Stomach (tissue), 9 donors: ENCODE results near the gene TNFRSF8. TPM values are rescaled to one million over a fixed set of nuclear protein-coding genes. Genes with fewer than 3 reads are reported as not detected.
A peak's percentile ranks its signal among the peaks of the same experiment; 100 is the strongest.

Experiments used
- DNase-seq, 2 donors: peaks; one replicate each; pipeline versions ENCODE4 v3.0.0 to v3.0.0-alpha.2; 2013 to 2019
- H3K27ac ChIP-seq, 5 donors: fragments of 200-600 bp in 4 of 5; sonication (generic) in 4 of 5; one replicate each; pipeline ENCODE4 v1.5.1; 2013 to 2019; ENCODE audit warnings: mild to moderate bottlenecking in 1 of 5, moderate library complexity in 1 of 5
- H3K27me3 ChIP-seq, 3 donors: fragments of 200-600 bp; sonication (generic); one replicate each; pipeline ENCODE4 v1.5.1; 2017 to 2019; ENCODE audit warnings: mixed run types in 1 of 3
- H3K36me3 ChIP-seq, 4 donors: fragments of 200-600 bp; sonication (generic); 1 replicate in 3 of 4; 2 replicates in 1 of 4; pipeline ENCODE4 v1.5.1; 2016 to 2019
- H3K4me1 ChIP-seq, 4 donors: fragments of 200-600 bp; sonication (generic); one replicate each; pipeline ENCODE4 v1.5.1; 2016 to 2019
- H3K4me3 ChIP-seq, 4 donors: fragments of 200-600 bp; sonication (generic) in 3 of 4; one replicate each; pipeline ENCODE4 v1.5.1; 2016 to 2019; ENCODE audit warnings: mild to moderate bottlenecking in 1 of 4
- H3K9me3 ChIP-seq, 4 donors: fragments of 200-600 bp; sonication (generic); one replicate each; pipeline ENCODE4 v1.5.1; 2016 to 2019
- CTCF ChIP-seq, 7 experiments: fragments of 450-650 bp in 4 of 7; fragments of 200-600 bp in 3 of 7; sonication (generic) in 3 of 7; IDR thresholded peaks; one replicate each; pipeline ENCODE4 v1.5.1; 2016 to 2019; ENCODE audit warnings: antibody characterized with exemption in 7 of 7, control low read depth in 2 of 7, mild to moderate bottlenecking in 1 of 7
- EP300 ChIP-seq: sonication (generic); formaldehyde crosslinking; IDR thresholded peaks from one replicate; pipeline ENCODE4 v1.6.1; 2017; ENCODE audit warnings: antibody characterized with exemption
- POLR2A ChIP-seq, 4 donors: fragments of 450-650 bp; IDR thresholded peaks; one replicate each; pipeline ENCODE4 v1.6.1; 2016; ENCODE audit warnings: antibody characterized with exemption in 4 of 4, control low read depth in 2 of 4, mild to moderate bottlenecking in 1 of 4, moderate library complexity in 1 of 4
- POLR2AphosphoS5 ChIP-seq, 3 donors: sonication (generic); formaldehyde crosslinking; IDR thresholded peaks; one replicate each; pipeline ENCODE4 v1.6.1; 2016; ENCODE audit warnings: antibody characterized with exemption in 3 of 3
- WGBS, 5 donors: extraction: QIAGEN DNeasy Blood & Tissue Kit in 3 of 5; methylation state at CpG; one replicate each; pipeline versions ENCODE4 v1.1.5 to v1.1.7; 2013 to 2018; 5-methylcytosine and 5-hydroxymethylcytosine counted together
- intact Hi-C: fragments of 100-400 bp; cut with DNase I; formaldehyde crosslinking; loops from one replicate; pipeline ENCODE4 v1.15.1; 2023; ENCODE audit warnings: low total_unique reads
- polyA plus RNA-seq, 3 donors: library from polyadenylated mRNA; stranded (reverse); fragments of 200-250 nt; gene quantifications; one replicate each; pipeline ENCODE4 v1.2.3, GENCODE V29; 2013
- total RNA-seq, 5 donors: library from RNA; depleted of rRNA; stranded (reverse); fragments of >200 nt; gene quantifications; one replicate each; pipeline versions ENCODE4 v1.1.0 to v1.2.3, GENCODE V29; 2014 to 2016
- donor health status: healthy with polysubstance abuse.
- donor health status: Bipolar disorder and iron deficiency.
- donor health status: healthy.

TNFRSF8 gene
- total and polyA plus RNA-seq, 8 donors: 0.18 to 2.1 (median 0.88) TPM; not detected in 2

GRCh38 chr1:12082988-12083387, 19.9 kb downstream of the TNFRSF8 start:
- Histone ChIP-seq H3K4me1 (peaks cover 0 to 8% (median 0%) of the 10 kb centered on the region in 4 donors), H3K36me3 (no peaks in the 10 kb centered on the region), H3K9me3 (peaks cover 0 to 9% (median 2%) of the 10 kb centered on the region in 4 donors), H3K27ac (no peak overlapping the region), H3K27me3 (peaks cover 0 to 23% (median 0%) of the 10 kb centered on the region in 3 donors), H3K4me3 (no peak overlapping the region)
- 90 to 98% (median 92%) methylated on average over 4 of the region's 4 CpGs for WGBS, 5 donors
- intact Hi-C loops: no loop called here
- no peak for DNase-seq
- TF ChIP-seq POLR2AphosphoS5 (IDR thresholded peaks at IDR 0.05) (no peak), POLR2A (IDR thresholded peaks at IDR 0.05) (no peak), EP300 (no peak), CTCF (IDR thresholded peaks at IDR 0.05) (no peak)

- Histone ChIP-seq H3K27ac (no peak overlapping the region), H3K36me3 (no peaks in the 10 kb centered on the region), H3K4me3 (no peak overlapping the region), H3K27me3 (peaks cover 0 to 16% (median 0%) of the 10 kb centered on the region in 3 donors), H3K9me3 (peaks cover 0 to 9% (median 2%) of the 10 kb centered on the region in 4 donors), H3K4me1 (peaks cover 0 to 8% (median 0%) of the 10 kb centered on the region in 4 donors)
- DNase-seq: no peak
- WGBS, 5 donors: 80 to 87% (median 86%) methylated on average over 8 of the region's 8 CpGs
- no peak for TF ChIP-seq EP300
- intact Hi-C loops: no loop called here
Observed at GRCh38 chr1:12083766-12084165, 20.7 kb downstream of the TNFRSF8 start.

- H3K4me3 ChIP-seq: no peak overlapping the region
- H3K27me3 ChIP-seq: no peaks in the 10 kb centered on the region
- intact Hi-C loops: no loop called here
- H3K27ac ChIP-seq: no peak overlapping the region
- no peaks in the 10 kb centered on the region for H3K4me1 ChIP-seq
- no peak for TF ChIP-seq POLR2A (IDR thresholded peaks at IDR 0.05)
- no peak for TF ChIP-seq EP300
- TF ChIP-seq POLR2AphosphoS5 (IDR thresholded peaks at IDR 0.05): no peak
- no peak for TF ChIP-seq CTCF (IDR thresholded peaks at IDR 0.05)
- no peak for DNase-seq
- H3K9me3 ChIP-seq: peaks cover 0 to 9% (median 2%) of the 10 kb centered on the region in 4 donors
- no peaks in the 10 kb centered on the region for H3K36me3 ChIP-seq
- 73 to 84% (median 77%) methylated on average over 12 to 14 of the region's 14 CpGs for WGBS, 5 donors
Observed at GRCh38 chr1:12085643-12086260, 22.6 kb downstream of the TNFRSF8 start.

GRCh38 chr1:12087797-12088314, 24.8 kb downstream of the TNFRSF8 start:
- intact Hi-C loops: no loop called here
- no peak for DNase-seq
- no peak overlapping the region for H3K4me3 ChIP-seq
- 57 to 63% (median 58%) methylated on average over 9 of the region's 9 CpGs for WGBS, 5 donors
- TF ChIP-seq CTCF (IDR thresholded peaks at IDR 0.05) (no peak), EP300 (no peak), POLR2A (IDR thresholded peaks at IDR 0.05) (no peak), POLR2AphosphoS5 (IDR thresholded peaks at IDR 0.05) (no peak)
- no peaks in the 10 kb centered on the region for H3K4me1 ChIP-seq
- no peaks in the 10 kb centered on the region for H3K27me3 ChIP-seq
- H3K27ac ChIP-seq: no peak overlapping the region
- H3K9me3 ChIP-seq: peaks cover 0 to 7% (median 2%) of the 10 kb centered on the region in 4 donors
- no peaks in the 10 kb centered on the region for H3K36me3 ChIP-seq

- intact Hi-C loops: no loop called here
- Histone ChIP-seq H3K4me1 (no peaks in the 10 kb centered on the region), H3K27me3 (no peaks in the 10 kb centered on the region), H3K9me3 (no peaks in the 10 kb centered on the region), H3K4me3 (no peak overlapping the region), H3K27ac (no peak overlapping the region), H3K36me3 (no peaks in the 10 kb centered on the region)
- TF ChIP-seq EP300 (no peak), CTCF (IDR thresholded peaks at IDR 0.05) (no peak)
- peak; percentile 26 to 33 for DNase-seq
- WGBS, 5 donors: 54 to 73% (median 64%) methylated on average over 4 to 6 of the region's 6 CpGs
Observed at GRCh38 chr1:12088607-12089006, 25.5 kb downstream of the TNFRSF8 start.
